ENCODE data around the gene SEMA6B. TPM values are rescaled to one million over a fixed set of nuclear protein-coding genes. Genes with fewer than 3 reads are reported as not detected.
A peak's percentile ranks its signal among the peaks of the same experiment; 100 is the strongest.

The SEMA6B gene
- total RNA-seq, 2 donors from 2014 or later: 28.9 to 67.8 TPM

DNA sequence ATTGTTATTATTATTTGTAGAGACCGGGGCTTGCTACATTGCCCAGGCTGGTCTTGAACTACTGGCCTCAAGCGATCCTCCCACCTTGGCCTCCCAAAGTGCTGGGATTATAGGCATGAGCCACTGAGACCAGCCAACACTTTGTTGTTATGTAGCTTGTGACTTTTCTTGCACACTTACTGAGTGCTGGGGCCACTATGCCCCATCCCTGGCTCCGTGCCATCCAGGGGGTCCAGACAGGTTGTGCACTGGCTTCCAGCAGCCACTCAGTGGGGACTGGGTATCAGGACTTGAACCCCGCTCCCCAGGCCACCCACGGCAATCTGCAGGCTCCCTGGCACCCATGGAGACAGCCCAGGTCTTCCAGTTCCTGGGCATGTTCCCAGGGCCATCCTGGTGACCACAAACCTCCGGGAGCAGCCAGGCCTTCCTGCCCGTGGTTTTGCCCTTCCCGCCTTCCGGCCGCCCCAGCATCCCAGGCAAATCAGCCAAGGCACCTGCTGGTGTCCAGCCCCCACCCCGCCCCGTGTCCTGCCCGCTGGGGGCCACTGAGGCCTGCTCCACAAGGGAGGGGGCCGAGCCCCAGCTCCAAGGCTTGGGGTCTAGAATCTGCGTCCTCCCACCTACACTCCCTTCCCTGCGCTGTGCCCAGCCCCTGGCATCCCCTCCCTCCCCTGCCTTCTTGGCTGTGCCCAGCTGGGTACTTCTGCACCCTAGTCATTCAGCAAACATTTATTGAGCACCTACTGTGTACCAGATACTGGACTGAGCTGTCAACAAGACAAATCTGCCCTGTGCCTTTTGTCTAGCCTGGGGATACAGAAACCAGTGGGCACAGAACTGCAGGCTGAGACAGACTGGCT is 23.7 kb upstream of the SEMA6B start:
- Histone ChIP-seq H3K4me1 (ENCODE audit: control insufficient read depth, insufficient read depth, low read length) (no peaks in the 10 kb centered on the region), H3K27me3 (ENCODE audit: control insufficient read depth, insufficient read depth, low read length, poor library complexity, severe bottlenecking) (peaks cover 27% of the 10 kb centered on the region), H3K9ac (ENCODE audit: extremely low read depth, low read length, poor library complexity, severe bottlenecking) (no peak overlapping the region), H3K9me3 (ENCODE audit: control insufficient read depth, low read length) (no peaks in the 10 kb centered on the region), H3K4me3 (ENCODE audit: low read length) (no peak overlapping the region), H3K27ac (ENCODE audit: low read depth, low read length) (no peak overlapping the region), H3K36me3 (ENCODE audit: control insufficient read depth, insufficient read depth, low read length) (no peaks in the 10 kb centered on the region)
- no peaks in the 10 kb centered on the region for H3K9me3 Mint-ChIP-seq
- no peak for TF ChIP-seq CTCF (conservative IDR thresholded peaks at IDR 0.05)
- H3K4me3 Mint-ChIP-seq: peak overlapping the region; percentile 21
- no peaks in the 10 kb centered on the region for H3K36me3 Mint-ChIP-seq (ENCODE audit: low read depth)
- no peaks in the 10 kb centered on the region for H3K4me1 Mint-ChIP-seq
- H3K27ac Mint-ChIP-seq: no peak overlapping the region
- WGBS, 2 experiments (ENCODE audit: insufficient coverage in 1 of 2, insufficient read length in 1 of 2): 82 to 83% methylated on average over 2 to 16 of the region's 16 CpGs
- DNase-seq: peak; percentile 42
- H3K27me3 Mint-ChIP-seq (ENCODE audit: insufficient read depth): peaks cover 45% of the 10 kb centered on the region

- Mint-ChIP-seq H3K36me3 (ENCODE audit: low read depth) (no peaks in the 10 kb centered on the region), H3K27ac (no peak overlapping the region), H3K4me3 (peak overlapping the region; percentile 61), H3K9me3 (no peaks in the 10 kb centered on the region), H3K4me1 (no peaks in the 10 kb centered on the region), H3K27me3 (ENCODE audit: insufficient read depth) (peaks cover 45% of the 10 kb centered on the region)
- WGBS, 2 experiments (ENCODE audit: insufficient coverage in 1 of 2, insufficient read length in 1 of 2): 19 to 60% methylated on average over 14 to 52 of the region's 57 CpGs
- no peaks in the 10 kb centered on the region for H3K9me3 ChIP-seq (ENCODE audit: control insufficient read depth, low read length)
- no peak for TF ChIP-seq CTCF (conservative IDR thresholded peaks at IDR 0.05)
- H3K9ac ChIP-seq (ENCODE audit: extremely low read depth, low read length, poor library complexity, severe bottlenecking): no peak overlapping the region
- H3K4me1 ChIP-seq (ENCODE audit: control insufficient read depth, insufficient read depth, low read length): no peaks in the 10 kb centered on the region
- H3K27ac ChIP-seq (ENCODE audit: low read depth, low read length): no peak overlapping the region
- H3K36me3 ChIP-seq (ENCODE audit: control insufficient read depth, insufficient read depth, low read length): no peaks in the 10 kb centered on the region
- peaks cover 27% of the 10 kb centered on the region for H3K27me3 ChIP-seq (ENCODE audit: control insufficient read depth, insufficient read depth, low read length, poor library complexity, severe bottlenecking)
- peak; percentile 88 for DNase-seq
- H3K4me3 ChIP-seq (ENCODE audit: low read length): no peak overlapping the region
Observed at GRCh38 chr19:4581666-4582553, 22.4 kb upstream of the SEMA6B start.

DNA sequence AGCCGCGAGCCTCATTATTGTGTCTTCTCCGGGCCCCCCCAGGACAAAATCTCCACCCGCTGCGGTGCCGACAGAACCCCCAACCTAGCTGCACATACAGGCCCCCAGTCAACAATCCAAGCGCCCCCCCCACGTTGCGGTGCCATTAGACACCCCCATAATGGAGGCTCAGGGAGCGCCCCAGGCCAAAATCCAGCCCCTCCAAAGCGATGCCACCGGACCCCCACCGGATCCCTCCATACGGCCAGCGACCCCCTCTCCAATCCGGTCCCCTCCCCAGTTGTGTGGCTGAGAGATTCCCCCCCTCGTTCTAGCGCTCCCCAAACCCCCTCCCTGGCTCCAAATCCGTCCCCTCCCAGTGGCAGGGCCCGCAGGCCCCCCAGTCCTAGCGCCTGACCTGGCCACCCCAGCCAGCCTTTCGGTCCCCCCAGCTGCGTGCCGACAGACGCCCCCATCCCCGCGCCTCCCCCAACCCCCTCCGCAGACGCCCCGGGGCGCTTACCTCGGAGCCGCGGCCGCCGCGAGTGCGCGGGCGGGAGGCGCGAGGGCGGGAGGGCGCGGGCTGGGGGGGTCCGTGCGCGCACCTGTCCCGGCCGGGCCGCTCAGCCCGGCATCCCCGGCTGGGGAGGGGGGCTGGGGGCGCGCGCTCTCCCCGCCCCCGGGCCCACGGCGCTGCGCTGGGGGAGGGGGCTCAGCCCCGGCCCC is 21.6 kb upstream of the SEMA6B start:
- Histone ChIP-seq H3K27ac (ENCODE audit: low read depth, low read length) (no peak overlapping the region), H3K9ac (ENCODE audit: extremely low read depth, low read length, poor library complexity, severe bottlenecking) (no peak overlapping the region), H3K36me3 (ENCODE audit: control insufficient read depth, insufficient read depth, low read length) (no peaks in the 10 kb centered on the region), H3K4me3 (ENCODE audit: low read length) (peak overlapping the region; percentile 72), H3K9me3 (ENCODE audit: control insufficient read depth, low read length) (no peaks in the 10 kb centered on the region), H3K27me3 (ENCODE audit: control insufficient read depth, insufficient read depth, low read length, poor library complexity, severe bottlenecking) (peaks cover 27% of the 10 kb centered on the region), H3K4me1 (ENCODE audit: control insufficient read depth, insufficient read depth, low read length) (no peaks in the 10 kb centered on the region)
- H3K27ac Mint-ChIP-seq: no peak overlapping the region
- no peaks in the 10 kb centered on the region for H3K36me3 Mint-ChIP-seq (ENCODE audit: low read depth)
- TF ChIP-seq CTCF (conservative IDR thresholded peaks at IDR 0.05): no peak
- peaks cover 45% of the 10 kb centered on the region for H3K27me3 Mint-ChIP-seq (ENCODE audit: insufficient read depth)
- WGBS, 2 experiments (ENCODE audit: insufficient coverage in 1 of 2, insufficient read length in 1 of 2): 0% methylated on average over 4 to 60 of the region's 62 CpGs
- no peaks in the 10 kb centered on the region for H3K4me1 Mint-ChIP-seq
- peak overlapping the region; percentile 62 for H3K4me3 Mint-ChIP-seq
- DNase-seq: peak; percentile 67
- no peaks in the 10 kb centered on the region for H3K9me3 Mint-ChIP-seq
